NCI-H1436 treated with DMSO at 0.1 percent for 48 hours (cell line): ENCODE measurements around the gene RAB22A.

Source experiments
- DNase-seq: peaks from one replicate; lab custom pipeline; 2025; lab: John Stamatoyannopoulos, UW

The RAB22A gene

GRCh38 chr20:58303547-58303946 is 6.0 kb upstream of the RAB22A start:
- no peak for DNase-seq

- DNase-seq = no peak
Observed at GRCh38 chr20:58305061-58305460, 4.5 kb upstream of the RAB22A start.

GRCh38 chr20:58306421-58307261 is 2.9 kb upstream of the RAB22A start:
- DNase-seq = no peak

GRCh38 chr20:58307270-58307669 is 2.2 kb upstream of the RAB22A start:
- no peak for DNase-seq

GRCh38 chr20:58308290-58308679 is 1.2 kb upstream of the RAB22A start:
- no peak for DNase-seq

GRCh38 chr20:58308680-58309527 is 611 bp upstream of the RAB22A start:
- no peak for DNase-seq

GRCh38 chr20:58310291-58310782 is 822 bp downstream of the RAB22A start:
- no peak for DNase-seq

- DNase-seq = no peak
Observed at GRCh38 chr20:58312836-58313235, 3.3 kb downstream of the RAB22A start.

- DNase-seq = no peak
Observed at GRCh38 chr20:58313396-58313795, 3.9 kb downstream of the RAB22A start.

- no peak for DNase-seq
Observed at GRCh38 chr20:58321205-58321604, 11.7 kb downstream of the RAB22A start.

- DNase-seq = no peak
Observed at GRCh38 chr20:58322083-58322482, 12.6 kb downstream of the RAB22A start.

GRCh38 chr20:58325912-58326311 is 16.4 kb downstream of the RAB22A start:
- no peak for DNase-seq

GRCh38 chr20:58327211-58327610 is 17.7 kb downstream of the RAB22A start:
- no peak for DNase-seq

- no peak for DNase-seq
Observed at GRCh38 chr20:58328836-58329235, 19.3 kb downstream of the RAB22A start.

GRCh38 chr20:58329711-58330110 is 20.2 kb downstream of the RAB22A start:
- no peak for DNase-seq

- no peak for DNase-seq
Observed at GRCh38 chr20:58330249-58330648, 20.7 kb downstream of the RAB22A start.

GRCh38 chr20:58330687-58331086 is 21.2 kb downstream of the RAB22A start:
- DNase-seq = no peak

GRCh38 chr20:58331961-58332551 is 22.5 kb downstream of the RAB22A start:
- DNase-seq = no peak

- no peak for DNase-seq
Observed at GRCh38 chr20:58339741-58340140, 30.2 kb downstream of the RAB22A start.

GRCh38 chr20:58340151-58340550 is 30.6 kb downstream of the RAB22A start:
- no peak for DNase-seq

- DNase-seq = no peak
Observed at GRCh38 chr20:58340853-58341252, 31.3 kb downstream of the RAB22A start.

- no peak for DNase-seq
Observed at GRCh38 chr20:58342104-58342945, 32.8 kb downstream of the RAB22A start.
